ENCODE measurements around the gene OAS3. TPM values are rescaled to one million over a fixed set of nuclear protein-coding genes. Genes with fewer than 3 reads are reported as not detected.

OAS3 gene
- total and polyA plus RNA-seq, 9 of the 15 experiments (the other 6 are each of a cell fraction or from before 2014, with no cell fraction given) = 0.21 to 2.0 (median 0.83) TPM

DNA sequence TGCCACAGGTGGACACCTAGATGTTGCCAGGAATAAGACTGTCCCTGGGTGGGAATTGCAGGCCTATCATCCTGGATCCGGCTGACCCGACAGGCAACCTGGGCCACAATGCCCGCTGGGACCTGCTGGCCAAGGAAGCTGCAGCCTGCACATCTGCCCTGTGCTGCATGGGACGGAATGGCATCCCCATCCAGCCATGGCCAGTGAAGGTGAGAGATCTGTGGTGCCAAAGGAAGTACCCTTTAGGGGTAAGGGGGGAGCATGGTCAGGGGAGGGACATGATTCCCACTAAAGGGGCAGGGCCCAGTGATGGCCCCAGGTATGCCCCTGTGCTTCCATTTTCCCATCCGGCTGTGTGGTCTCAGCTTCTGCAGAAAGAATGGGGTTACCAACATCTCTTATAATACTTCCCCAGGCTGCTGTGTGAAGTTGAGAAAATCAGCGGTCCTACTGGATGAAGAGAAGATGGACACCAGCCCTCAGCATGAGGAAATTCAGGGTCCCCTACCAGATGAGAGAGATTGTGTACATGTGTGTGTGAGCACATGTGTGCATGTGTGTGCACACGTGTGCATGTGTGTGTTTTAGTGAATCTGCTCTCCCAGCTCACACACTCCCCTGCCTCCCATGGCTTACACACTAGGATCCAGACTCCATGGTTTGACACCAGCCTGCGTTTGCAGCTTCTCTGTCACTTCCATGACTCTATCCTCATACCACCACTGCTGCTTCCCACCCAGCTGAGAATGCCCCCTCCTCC lies 31.5 kb downstream of the OAS3 start:
- Histone ChIP-seq H3K4me1 (replicated peaks in 1 of 2; ENCODE audit: control insufficient read depth in 2 of 2, insufficient read depth in 2 of 2, low read length in 2 of 2) (no peaks in the 10 kb centered on the region), H3K27me3 (ENCODE audit: control insufficient read depth in 2 of 2, insufficient read depth in 2 of 2, low read length in 2 of 2) (peaks cover 0 to 33% of the 10 kb centered on the region in 2 experiments; a peak in 2 of 5 replicates), H3K36me3 (ENCODE audit: control insufficient read depth, insufficient read depth, low read length) (no peaks in the 10 kb centered on the region), H3K9ac (ENCODE audit: insufficient read depth in 1 of 2, low read depth in 2 of 2, low read length in 2 of 2) (no peak overlapping the region), H3K79me2 (ENCODE audit: control insufficient read depth, insufficient read depth, low read length) (no peaks in the 10 kb centered on the region), H3K9me3 (replicated peaks; ENCODE audit: control insufficient read depth, insufficient read depth, low read depth, low read length) (no peaks in the 10 kb centered on the region), H3K4me2 (ENCODE audit: insufficient read depth, low read length) (no peak overlapping the region), H3K9me1 (ENCODE audit: control insufficient read depth, insufficient read depth, low read length) (peaks cover 2% of the 10 kb centered on the region), H3K27ac (ENCODE audit: extremely low read depth, low read depth, low read length) (no peak overlapping the region), H4K20me1 (replicated peaks; ENCODE audit: control insufficient read depth, insufficient read depth, low read length) (no peaks in the 10 kb centered on the region), H3K4me3 (no peak overlapping the region), H2AFZ (ENCODE audit: low read depth, low read length) (no peak overlapping the region)
- no peak for DNase-seq (ENCODE audit: extremely low read depth in 1 of 4, low spot score in 3 of 4)
- 0% methylated on average over 8 of the region's 8 CpGs for WGBS (ENCODE audit: insufficient coverage, low coverage, missing lambda C conversion rate)
- in situ Hi-C loops (cut with MboI) = no loop called here
- BruUV-seq (replicated peaks) = no TSS peak
- ChIA-PET POLR2A (no interaction called here), CTCF (ENCODE audit: low intra/inter-chr PET ratio) (no interaction called here)
- ATAC-seq = no peak
- intact Hi-C loops (cut with micrococcal nuclease) = no loop called here
- no peak for FAIRE-seq
- TF ChIP-seq, protein P1, sequence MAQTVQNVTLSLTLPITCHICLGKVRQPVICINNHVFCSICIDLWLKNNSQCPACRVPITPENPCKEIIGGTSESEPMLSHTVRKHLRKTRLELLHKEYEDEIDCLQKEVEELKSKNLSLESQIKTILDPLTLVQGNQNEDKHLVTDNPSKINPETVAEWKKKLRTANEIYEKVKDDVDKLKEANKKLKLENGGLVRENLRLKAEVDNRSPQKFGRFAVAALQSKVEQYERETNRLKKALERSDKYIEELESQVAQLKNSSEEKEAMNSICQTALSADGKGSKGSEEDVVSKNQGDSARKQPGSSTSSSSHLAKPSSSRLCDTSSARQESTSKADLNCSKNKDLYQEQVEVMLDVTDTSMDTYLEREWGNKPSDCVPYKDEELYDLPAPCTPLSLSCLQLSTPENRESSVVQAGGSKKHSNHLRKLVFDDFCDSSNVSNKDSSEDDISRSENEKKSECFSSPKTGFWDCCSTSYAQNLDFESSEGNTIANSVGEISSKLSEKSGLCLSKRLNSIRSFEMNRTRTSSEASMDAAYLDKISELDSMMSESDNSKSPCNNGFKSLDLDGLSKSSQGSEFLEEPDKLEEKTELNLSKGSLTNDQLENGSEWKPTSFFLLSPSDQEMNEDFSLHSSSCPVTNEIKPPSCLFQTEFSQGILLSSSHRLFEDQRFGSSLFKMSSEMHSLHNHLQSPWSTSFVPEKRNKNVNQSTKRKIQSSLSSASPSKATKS (CRISPR knock-in tag; IDR thresholded peaks at IDR 0.05) = no peak
- TF ChIP-seq HDGF (IDR thresholded peaks at IDR 0.05) = no peak
- TF ChIP-seq MCM3 (IDR thresholded peaks at IDR 0.05) = no peak
- no peak for TF ChIP-seq ELF1 (tag; IDR thresholded peaks at IDR 0.05)
- no peak for TF ChIP-seq PRMT5 (CRISPR knock-in tag; IDR thresholded peaks at IDR 0.05)
- TF ChIP-seq, protein P2, sequence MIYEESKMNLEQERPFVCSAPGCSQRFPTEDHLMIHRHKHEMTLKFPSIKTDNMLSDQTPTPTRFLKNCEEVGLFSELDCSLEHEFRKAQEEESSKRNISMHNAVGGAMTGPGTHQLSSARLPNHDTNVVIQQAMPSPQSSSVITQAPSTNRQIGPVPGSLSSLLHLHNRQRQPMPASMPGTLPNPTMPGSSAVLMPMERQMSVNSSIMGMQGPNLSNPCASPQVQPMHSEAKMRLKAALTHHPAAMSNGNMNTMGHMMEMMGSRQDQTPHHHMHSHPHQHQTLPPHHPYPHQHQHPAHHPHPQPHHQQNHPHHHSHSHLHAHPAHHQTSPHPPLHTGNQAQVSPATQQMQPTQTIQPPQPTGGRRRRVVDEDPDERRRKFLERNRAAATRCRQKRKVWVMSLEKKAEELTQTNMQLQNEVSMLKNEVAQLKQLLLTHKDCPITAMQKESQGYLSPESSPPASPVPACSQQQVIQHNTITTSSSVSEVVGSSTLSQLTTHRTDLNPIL (CRISPR knock-in tag; IDR thresholded peaks at IDR 0.05) = no peak
- no peak for TF ChIP-seq ZC3H11A (IDR thresholded peaks at IDR 0.05; ENCODE audit: low read depth, low read length)
- no peak for TF ChIP-seq XRCC5 (IDR thresholded peaks at IDR 0.05; ENCODE audit: low read depth, low read length)
- TF ChIP-seq POLR2A (conservative IDR thresholded peaks at IDR 0.05) = no peak
- no peak for TF ChIP-seq TAF15 (IDR thresholded peaks at IDR 0.05; ENCODE audit: low read depth, low read length)
- TF ChIP-seq, protein P3, sequence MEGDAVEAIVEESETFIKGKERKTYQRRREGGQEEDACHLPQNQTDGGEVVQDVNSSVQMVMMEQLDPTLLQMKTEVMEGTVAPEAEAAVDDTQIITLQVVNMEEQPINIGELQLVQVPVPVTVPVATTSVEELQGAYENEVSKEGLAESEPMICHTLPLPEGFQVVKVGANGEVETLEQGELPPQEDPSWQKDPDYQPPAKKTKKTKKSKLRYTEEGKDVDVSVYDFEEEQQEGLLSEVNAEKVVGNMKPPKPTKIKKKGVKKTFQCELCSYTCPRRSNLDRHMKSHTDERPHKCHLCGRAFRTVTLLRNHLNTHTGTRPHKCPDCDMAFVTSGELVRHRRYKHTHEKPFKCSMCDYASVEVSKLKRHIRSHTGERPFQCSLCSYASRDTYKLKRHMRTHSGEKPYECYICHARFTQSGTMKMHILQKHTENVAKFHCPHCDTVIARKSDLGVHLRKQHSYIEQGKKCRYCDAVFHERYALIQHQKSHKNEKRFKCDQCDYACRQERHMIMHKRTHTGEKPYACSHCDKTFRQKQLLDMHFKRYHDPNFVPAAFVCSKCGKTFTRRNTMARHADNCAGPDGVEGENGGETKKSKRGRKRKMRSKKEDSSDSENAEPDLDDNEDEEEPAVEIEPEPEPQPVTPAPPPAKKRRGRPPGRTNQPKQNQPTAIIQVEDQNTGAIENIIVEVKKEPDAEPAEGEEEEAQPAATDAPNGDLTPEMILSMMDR (IDR thresholded peaks at IDR 0.05 in 2 of 3, conservative IDR thresholded peaks at IDR 0.05 in 1 of 3; ENCODE audit: insufficient read depth in 2 of 3, low read depth in 1 of 3, low read length in 3 of 3) = no peak
- no peak for TF ChIP-seq SMAD4 (CRISPR knock-in tag; conservative IDR thresholded peaks at IDR 0.05)
- no peak for TF ChIP-seq ZNF140 (CRISPR knock-in tag; IDR thresholded peaks at IDR 0.05)
- TF ChIP-seq OTX1 (CRISPR knock-in tag; IDR thresholded peaks at IDR 0.05) = no peak
- no peak for TF ChIP-seq RBBP5 (IDR thresholded peaks at IDR 0.05; ENCODE audit: borderline replicate concordance, insufficient read depth, low read length, poor library complexity, severe bottlenecking)
